Measurements from ENCODE around the gene NOTUM. TPM values are rescaled to one million over a fixed set of nuclear protein-coding genes. Genes with fewer than 3 reads are reported as not detected.

NOTUM gene
- total and polyA plus RNA-seq, 8 donors, result 0.79 to 71.4 (median 65.1) TPM

DNA sequence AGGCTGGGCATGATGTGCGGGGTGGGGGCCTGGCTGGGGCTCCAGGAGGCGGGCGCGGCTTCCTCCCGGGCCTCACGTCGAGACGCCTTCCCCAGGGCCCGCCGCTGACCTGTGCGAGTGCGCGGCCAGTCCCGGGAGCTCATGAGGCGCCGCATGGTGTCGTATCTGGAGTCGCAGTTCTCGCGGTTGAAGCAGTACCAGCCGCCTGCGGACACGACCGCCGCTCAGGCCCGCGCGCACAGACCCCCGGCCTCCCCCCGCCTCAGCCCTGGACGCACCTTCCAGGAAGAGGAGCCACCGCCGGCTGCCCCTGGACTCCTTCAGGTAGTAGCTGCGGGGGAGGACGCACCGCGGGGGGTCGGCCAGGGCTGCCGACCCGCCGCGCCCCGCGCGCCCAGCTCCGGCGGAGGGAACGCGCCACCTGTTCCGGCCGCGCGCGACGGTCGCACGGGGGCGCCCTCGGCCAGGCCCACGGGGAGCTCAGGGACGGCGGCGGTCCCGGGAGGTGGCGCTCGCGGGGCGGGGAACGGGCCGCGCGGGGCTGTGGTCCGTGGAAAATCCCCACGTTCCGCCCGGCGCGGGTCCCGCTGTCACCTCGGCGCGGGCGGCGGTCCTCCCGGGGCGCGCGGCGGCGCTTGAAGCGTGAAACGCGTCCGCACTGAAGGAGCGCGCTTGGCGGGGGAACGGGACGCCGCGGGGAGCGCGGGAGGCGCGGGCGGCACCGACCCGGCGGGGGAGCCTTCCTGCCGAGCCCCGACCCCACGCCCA, 1.4 kb downstream of the NOTUM start:
- peaks cover 26 to 81% of the 10 kb centered on the region in 2 donors for H3K27me3 ChIP-seq
- H3K4me3 ChIP-seq, result peak overlapping the region; percentile 24 to 47
- ATAC-seq (peak; percentile 95), DNase-seq (peak; percentile 52 to 96 (median 69))
- H3K36me3 ChIP-seq, result no peaks in the 10 kb centered on the region
- no peaks in the 10 kb centered on the region for H3K9me3 ChIP-seq
- intact Hi-C loops (cut with DNase I), result loop anchor here in 1 of 2 donors (1.0 kb wide), 1 partner anchor 62 kb away; no protein-coding TSS in a partner anchor
- TF ChIP-seq, protein P1, sequence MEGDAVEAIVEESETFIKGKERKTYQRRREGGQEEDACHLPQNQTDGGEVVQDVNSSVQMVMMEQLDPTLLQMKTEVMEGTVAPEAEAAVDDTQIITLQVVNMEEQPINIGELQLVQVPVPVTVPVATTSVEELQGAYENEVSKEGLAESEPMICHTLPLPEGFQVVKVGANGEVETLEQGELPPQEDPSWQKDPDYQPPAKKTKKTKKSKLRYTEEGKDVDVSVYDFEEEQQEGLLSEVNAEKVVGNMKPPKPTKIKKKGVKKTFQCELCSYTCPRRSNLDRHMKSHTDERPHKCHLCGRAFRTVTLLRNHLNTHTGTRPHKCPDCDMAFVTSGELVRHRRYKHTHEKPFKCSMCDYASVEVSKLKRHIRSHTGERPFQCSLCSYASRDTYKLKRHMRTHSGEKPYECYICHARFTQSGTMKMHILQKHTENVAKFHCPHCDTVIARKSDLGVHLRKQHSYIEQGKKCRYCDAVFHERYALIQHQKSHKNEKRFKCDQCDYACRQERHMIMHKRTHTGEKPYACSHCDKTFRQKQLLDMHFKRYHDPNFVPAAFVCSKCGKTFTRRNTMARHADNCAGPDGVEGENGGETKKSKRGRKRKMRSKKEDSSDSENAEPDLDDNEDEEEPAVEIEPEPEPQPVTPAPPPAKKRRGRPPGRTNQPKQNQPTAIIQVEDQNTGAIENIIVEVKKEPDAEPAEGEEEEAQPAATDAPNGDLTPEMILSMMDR (IDR thresholded peaks at IDR 0.05), result peak; percentile 69 to 89
- H3K4me1 ChIP-seq, result peaks cover 8 to 30% of the 10 kb centered on the region in 2 donors
- no peak overlapping the region for H3K27ac ChIP-seq

DNA sequence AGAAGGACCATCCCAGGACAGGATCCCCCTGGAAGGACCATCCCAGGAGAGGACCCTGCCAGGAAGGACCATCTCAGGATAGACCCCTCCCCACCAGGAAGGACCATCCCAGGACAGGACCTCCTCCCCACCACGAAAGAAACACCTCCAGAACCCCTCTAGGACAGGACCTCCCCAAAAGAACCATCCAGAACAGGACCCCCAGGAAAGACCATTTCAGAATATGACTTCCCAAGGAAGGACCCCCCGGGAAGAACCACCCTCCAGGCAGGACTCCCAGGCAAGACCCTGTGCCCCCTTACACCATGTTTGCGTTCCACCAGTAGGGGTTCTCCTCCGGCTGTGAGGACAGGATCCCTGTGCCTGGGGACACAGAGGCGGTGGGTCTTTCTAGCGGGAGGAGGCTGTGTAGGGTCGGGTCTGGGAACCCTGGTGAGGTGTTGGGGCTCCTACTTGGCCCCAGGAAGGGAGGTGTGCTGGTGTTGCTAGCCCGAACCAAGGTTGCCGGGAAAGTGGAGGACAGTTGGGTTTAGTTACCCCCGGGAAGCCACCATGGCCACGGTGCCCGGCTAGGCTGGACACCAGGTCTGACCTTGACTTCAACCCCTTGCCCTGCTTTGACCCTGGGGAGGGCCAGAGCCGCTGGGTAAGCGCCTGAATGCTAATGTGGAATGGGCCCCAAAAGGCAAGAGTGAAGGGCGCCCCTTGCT, 2.2 kb downstream of the NOTUM start:
- H3K4me1 ChIP-seq, result peaks cover 8 to 30% of the 10 kb centered on the region in 2 donors
- no peaks in the 10 kb centered on the region for H3K36me3 ChIP-seq
- TF ChIP-seq, protein P1 (IDR thresholded peaks at IDR 0.05), result no peak
- no peak overlapping the region for H3K27ac ChIP-seq
- intact Hi-C loops (cut with DNase I), result loop anchor here in 1 of 2 donors (1.0 kb wide), 1 partner anchor 63 kb away; no protein-coding TSS in a partner anchor
- H3K4me3 ChIP-seq, result peak overlapping the region in 1 of 2 donors; percentile 47
- ATAC-seq (no peak), DNase-seq (no peak)
- H3K27me3 ChIP-seq, result peaks cover 26 to 73% of the 10 kb centered on the region in 2 donors
- H3K9me3 ChIP-seq, result no peaks in the 10 kb centered on the region

DNA sequence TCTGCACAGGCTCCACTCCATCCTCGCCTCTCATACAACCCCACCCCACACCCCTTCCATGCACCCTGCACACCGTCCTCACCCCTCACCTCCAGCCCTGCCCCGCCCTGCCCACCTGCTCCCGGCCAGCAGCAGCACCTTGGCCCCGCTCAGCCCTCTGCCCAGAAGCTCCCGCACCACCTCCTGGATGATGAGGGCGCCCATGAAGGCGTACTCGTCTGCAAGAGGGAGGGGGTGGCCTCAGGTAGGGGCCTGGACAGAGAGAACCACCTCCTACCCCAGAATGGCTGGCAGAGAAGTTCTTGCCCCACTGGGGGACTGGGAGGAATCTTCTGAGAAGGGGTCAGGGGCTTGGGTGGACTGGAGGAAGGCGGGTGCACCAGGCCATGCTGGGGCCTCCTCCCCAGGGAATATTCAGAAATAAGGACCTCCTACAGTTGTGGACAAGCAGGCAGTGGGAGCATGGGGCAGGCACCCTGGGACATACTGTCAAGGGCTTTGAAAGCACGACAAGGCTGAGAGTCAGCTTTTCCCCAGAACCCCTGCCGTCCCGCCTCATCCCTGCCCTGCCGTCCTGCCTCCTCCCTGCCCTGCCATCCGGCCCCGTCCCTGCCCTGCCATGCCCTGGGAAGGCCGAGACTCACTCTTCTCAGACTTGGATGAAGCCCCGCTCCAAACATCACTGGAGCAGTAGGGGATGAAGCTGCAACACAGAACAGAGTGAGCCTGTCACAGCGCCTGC, 3.1 kb downstream of the NOTUM start:
- no peaks in the 10 kb centered on the region for H3K36me3 ChIP-seq
- intact Hi-C loops (cut with DNase I), result no loop called here
- DNase-seq (no peak), ATAC-seq (no peak)
- no peak overlapping the region for H3K4me3 ChIP-seq
- no peaks in the 10 kb centered on the region for H3K9me3 ChIP-seq
- H3K4me1 ChIP-seq, result peaks cover 8 to 30% of the 10 kb centered on the region in 2 donors
- no peak overlapping the region for H3K27ac ChIP-seq
- TF ChIP-seq, protein P1 (IDR thresholded peaks at IDR 0.05), result no peak
- H3K27me3 ChIP-seq, result peaks cover 26 to 64% of the 10 kb centered on the region in 2 donors

DNA sequence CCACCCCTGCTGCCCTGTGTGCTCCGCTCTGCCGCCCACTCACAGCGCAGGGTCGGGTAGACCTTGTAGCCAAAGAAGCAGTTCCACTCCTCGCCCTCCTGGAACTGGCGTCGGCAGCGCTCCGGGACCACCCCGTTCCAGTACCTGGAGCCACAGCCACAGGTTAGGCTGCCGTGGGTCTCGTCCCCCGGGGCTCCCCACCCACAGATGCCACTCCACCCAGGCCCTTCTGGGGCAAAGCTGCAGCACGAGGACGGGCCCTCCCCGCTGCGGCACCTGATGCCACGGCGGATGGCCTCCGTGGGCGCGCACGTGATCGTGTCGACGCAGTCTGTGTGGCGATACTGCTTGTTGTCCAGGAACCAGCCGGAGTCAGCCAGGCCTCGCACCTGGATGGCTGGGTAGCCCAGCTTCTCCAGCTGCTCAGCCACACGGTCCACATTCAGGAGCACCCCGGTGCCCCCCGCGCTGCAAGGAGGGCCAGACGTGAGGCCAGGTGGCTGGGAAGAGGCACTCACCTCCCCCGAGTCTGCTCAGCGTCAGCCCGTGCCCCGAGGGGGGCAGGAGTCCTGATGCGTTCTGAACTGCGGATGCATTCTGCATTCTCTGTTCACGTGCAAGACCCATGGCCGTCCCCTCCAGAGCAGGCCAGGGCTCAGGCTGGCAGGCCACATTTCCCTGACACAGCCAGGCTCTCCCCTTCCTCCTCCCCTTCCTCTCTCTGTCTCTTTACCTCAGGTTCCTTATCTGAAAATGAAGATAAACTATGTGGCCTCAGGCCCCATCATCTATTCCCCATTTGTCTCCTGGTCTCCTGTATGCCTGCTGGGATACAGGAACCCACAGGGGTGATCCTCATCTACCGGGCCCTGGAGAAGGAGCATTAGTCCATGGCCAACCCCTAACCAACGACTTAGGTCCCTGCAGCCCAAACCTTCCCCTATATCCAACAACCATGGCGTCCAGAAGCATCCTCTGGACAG, 4.1 kb downstream of the NOTUM start:
- intact Hi-C loops (cut with DNase I), result no loop called here
- no peaks in the 10 kb centered on the region for H3K9me3 ChIP-seq
- no peaks in the 10 kb centered on the region for H3K36me3 ChIP-seq
- H3K27ac ChIP-seq, result no peak overlapping the region
- peaks cover 8 to 28% of the 10 kb centered on the region in 2 donors for H3K4me1 ChIP-seq
- no peak for DNase-seq
- ATAC-seq, result no peak
- H3K27me3 ChIP-seq, result peaks cover 23 to 55% of the 10 kb centered on the region in 2 donors
- TF ChIP-seq, protein P1 (IDR thresholded peaks at IDR 0.05), result no peak
- H3K4me3 ChIP-seq, result no peak overlapping the region
